Large intestine (tissue), 12 donors: ENCODE results near the gene COX6B2. TPM values are rescaled to one million over a fixed set of nuclear protein-coding genes. Genes with fewer than 3 reads are reported as not detected.
"Not testable (repeated sequence)": the region's sequence is repeated elsewhere in the genome, so short reads cannot be mapped to it uniquely, and the experiment has no call there.

Source experiments
- DNase-seq, 2 donors: peaks; one replicate each; pipeline versions ENCODE4 v3.0.0 to v3.0.0-alpha.2; 2013
- H3K27ac ChIP-seq: one replicate; pipeline ENCODE4 v1.5.1; 2013; ENCODE audit warnings: low read length
- H3K27me3 ChIP-seq: 2 replicates; pipeline ENCODE4 v1.6.1; 2013; ENCODE audit warnings: low read length; ENCODE audit not compliant: control insufficient read depth, insufficient read depth
- H3K36me3 ChIP-seq: 2 replicates; pipeline ENCODE4 v1.6.1; 2013; ENCODE audit warnings: low read length; ENCODE audit not compliant: control insufficient read depth, insufficient read depth
- H3K4me1 ChIP-seq: one replicate; pipeline ENCODE4 v1.6.1; 2013; ENCODE audit warnings: low read length; ENCODE audit not compliant: control insufficient read depth, insufficient read depth
- H3K4me3 ChIP-seq: one replicate; pipeline ENCODE4 v1.5.1; 2013; ENCODE audit warnings: low read length
- H3K9me3 ChIP-seq: one replicate; pipeline ENCODE4 v1.6.1; 2013; ENCODE audit warnings: mild to moderate bottlenecking, low read depth, low read length, moderate library complexity; ENCODE audit not compliant: control insufficient read depth
- WGBS: methylation state at CpG from one replicate; pipeline ENCODE4 v1.1.5; 2013; ENCODE audit warnings: low lambda C conversion rate; ENCODE audit not compliant: insufficient coverage; 5-methylcytosine and 5-hydroxymethylcytosine counted together
- long read RNA-seq, 11 donors: transcript quantifications; one replicate each; lab custom pipeline, GENCODE V29; 2026
- polyA plus RNA-seq: library from polyadenylated mRNA; unstranded; fragments of 120-200 nt; gene quantifications from one replicate; pipeline ENCODE4 v1.2.1, GENCODE V29; 2013

Gene COX6B2, protein sequence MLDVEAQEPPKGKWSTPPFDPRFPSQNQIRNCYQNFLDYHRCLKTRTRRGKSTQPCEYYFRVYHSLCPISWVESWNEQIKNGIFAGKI
- polyA plus RNA-seq = 1.3 TPM
- long read RNA-seq, donor 1 = 0 reads
- long read RNA-seq, donor 2 = 0 reads
- long read RNA-seq, donor 3 = 0 reads
- long read RNA-seq, donor 4 = 0 reads
- long read RNA-seq, donor 5 = 0 reads
- long read RNA-seq, donor 6, partial matches to known transcripts = 0 of 2 reads
- long read RNA-seq, donor 6, other reads (novel, unspliced or antisense) = 0 of 2 reads
- long read RNA-seq, donor 7, partial matches to known transcripts = 0 of 2 reads
- long read RNA-seq, donor 7, other reads (novel, unspliced or antisense) = 0 of 2 reads
- long read RNA-seq, donor 8 = 0 reads
- long read RNA-seq, donor 9 = 0 reads
- long read RNA-seq, donor 10 = 0 reads
- long read RNA-seq, donor 11 = 0 reads

DNA sequence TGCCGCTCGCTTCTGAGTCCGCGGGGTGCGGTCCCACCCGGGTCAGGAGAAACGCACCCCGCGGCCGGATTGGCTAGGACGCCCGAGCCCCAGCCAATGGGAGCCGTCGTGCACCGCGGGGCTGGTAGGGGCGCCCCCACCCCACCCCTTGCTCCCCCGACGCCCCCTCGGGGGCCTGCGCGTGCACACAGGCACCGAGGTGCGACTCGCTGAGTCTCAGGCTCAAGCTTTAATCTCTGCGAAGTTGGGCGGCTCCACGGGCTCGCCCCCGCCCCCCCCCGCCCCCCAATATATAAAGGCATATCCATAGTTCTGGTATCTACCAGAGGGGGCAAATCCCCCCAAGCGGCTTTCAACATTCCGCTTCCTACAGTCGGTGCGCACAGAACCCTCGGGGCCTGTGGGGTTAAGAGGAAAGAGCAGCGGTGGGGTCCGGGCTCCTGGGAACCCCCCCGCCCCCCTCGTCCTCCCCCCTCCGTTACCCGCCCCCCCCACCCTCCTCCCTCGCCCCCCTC lies at the start of gene COX6B2:
TSS of gene COX6B2 (minus strand) at position 22 of the 515 bp plus-strand sequence. CDS start 198 bp downstream, outside the sequence.
- Histone ChIP-seq H3K4me1 (peaks cover 13% of the 10 kb centered on the region), H3K9me3 (no peaks in the 10 kb centered on the region), H3K27me3 (peaks cover 67% of the 10 kb centered on the region), H3K4me3 (peak within 1 kb of the TSS; percentile 37), H3K36me3 (no peaks in the 10 kb centered on the region), H3K27ac (no peak within 1 kb of the TSS)
- DNase-seq = no peak
- WGBS = no CpG with 5 or more reads among the region's 43 CpGs

DNA sequence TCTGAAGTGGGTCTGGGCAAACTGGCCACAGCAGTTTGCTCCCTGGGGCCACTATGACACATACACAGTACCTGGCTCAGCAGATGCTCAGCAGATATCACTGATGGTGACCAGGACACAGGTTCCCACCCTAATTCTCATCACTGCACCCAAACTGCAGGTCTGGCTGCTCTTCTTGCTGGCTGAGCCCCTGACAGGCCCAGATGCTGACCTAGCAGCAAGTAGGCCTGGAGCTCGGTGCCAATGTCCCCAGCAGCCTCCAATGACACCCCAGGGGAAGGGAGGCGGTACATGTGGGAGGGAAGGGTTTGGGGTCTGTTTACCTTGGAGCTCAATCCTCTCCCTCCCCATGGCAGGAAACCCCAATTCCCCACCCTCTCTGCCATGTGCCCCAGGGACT lies 48.0 kb upstream of the COX6B2 start:
- Histone ChIP-seq H3K36me3 (peaks cover 48% of the 10 kb centered on the region), H3K27me3 (no peaks in the 10 kb centered on the region), H3K4me1 (peaks cover 10% of the 10 kb centered on the region), H3K27ac (no peak overlapping the region), H3K4me3 (no peak overlapping the region), H3K9me3 (no peaks in the 10 kb centered on the region)
- WGBS = no CpG with 5 or more reads among the region's 2 CpGs
- no peak for DNase-seq

DNA sequence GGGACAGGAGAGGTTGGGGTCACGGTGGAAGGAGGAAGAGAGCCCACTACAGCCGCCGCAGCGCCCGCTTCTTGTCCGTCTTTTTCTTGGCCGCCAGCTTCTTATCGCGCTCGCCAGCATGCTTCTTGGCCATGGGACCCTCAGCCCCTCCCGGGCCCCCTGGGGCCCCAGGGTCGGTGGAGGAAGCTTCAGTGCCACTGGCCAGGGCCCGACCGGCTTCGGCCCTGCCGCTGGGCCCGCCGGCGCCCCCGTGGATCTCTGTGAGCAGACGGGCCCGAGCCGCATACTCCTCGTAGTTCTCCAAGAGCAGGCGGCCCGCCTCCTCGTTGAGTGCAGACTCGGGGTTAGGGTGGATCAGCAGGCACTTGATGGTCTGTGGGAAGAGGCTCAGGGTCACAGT lies 46.9 kb upstream of the COX6B2 start:
- peaks cover 46% of the 10 kb centered on the region for H3K36me3 ChIP-seq
- WGBS = no CpG with 5 or more reads among the region's 28 CpGs
- H3K27ac ChIP-seq, DNase-seq, H3K4me3 ChIP-seq, H3K27me3 ChIP-seq, H3K9me3 ChIP-seq, H3K4me1 ChIP-seq: not testable (repeated sequence)

DNA sequence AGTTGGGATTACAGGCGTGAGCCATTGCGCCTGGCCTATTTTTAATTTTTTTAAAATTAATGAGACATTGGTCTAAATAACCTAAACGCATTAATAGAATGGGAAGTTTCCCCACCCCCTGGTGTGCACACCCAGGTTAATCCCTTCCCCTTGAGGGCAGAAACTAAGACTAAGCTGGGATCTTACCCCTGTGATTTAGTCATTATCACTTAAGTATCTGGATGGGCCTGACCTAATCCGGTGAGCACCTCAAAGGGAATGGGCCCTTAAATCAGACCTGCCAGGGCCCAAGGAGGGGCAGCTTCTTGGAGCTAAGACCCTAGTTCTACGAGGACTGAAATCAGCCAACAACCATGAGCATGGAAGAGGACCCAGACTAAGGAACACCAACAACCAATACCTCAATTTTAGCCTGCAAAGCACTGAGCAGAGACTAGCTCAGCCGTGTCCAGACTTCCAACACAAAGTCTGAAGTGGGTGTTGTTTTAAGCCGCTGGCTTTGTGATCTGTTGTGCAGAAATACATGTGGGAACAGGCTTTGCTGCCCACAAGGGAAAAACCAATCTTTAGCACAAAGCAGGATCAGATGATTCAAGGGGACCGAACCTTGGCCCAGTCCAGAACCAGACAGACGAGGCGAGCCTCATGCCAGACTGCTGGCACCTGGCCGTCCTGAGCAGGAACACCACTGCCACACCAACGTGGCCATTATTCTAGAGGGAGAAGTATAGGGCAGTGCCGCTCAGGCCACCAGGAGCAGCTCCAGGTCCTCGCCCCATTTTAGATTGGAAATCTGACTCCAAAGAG lies 46.0 kb upstream of the COX6B2 start:
- Histone ChIP-seq H3K27me3 (no peaks in the 10 kb centered on the region), H3K9me3 (no peaks in the 10 kb centered on the region), H3K4me1 (no peaks in the 10 kb centered on the region), H3K4me3 (no peak overlapping the region), H3K27ac (no peak overlapping the region), H3K36me3 (peaks cover 38% of the 10 kb centered on the region)
- no peak for DNase-seq
- no CpG with 5 or more reads among the region's 14 CpGs for WGBS

DNA sequence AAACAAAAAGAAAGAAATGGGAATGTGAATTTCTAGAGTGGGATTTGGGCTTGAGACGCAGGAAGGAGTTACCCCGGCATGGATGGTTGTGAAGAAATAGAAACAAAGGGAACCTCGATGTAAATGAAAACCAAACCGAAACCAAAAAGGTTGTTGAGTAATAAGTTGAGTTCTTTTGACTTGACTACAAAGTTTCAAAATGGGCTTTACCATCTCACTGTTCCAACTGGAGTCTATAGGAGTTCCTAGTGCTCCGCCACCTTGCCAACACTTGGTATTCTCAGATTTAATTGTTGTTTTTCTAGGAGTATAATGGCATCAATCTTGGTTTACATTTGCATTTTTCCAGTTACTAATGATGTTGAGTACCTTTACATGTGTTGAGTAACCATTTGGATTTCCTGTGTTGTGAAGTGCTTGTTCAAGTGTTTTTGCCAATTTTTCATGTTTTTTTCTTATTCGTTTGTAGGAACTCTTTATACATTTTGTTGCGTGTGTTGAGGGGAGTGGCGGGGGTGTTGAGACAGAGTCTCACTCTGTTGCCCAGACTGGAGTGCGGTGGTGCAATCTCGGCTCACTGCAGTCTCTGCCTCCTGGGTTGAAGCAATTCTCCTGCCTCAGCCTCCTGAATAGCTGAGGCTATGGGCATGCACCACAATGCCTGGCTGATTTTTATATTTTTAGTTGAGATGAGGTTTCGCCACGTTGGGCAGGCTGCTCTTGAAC lies 43.8 kb upstream of the COX6B2 start:
- no peak for DNase-seq
- no peaks in the 10 kb centered on the region for H3K4me1 ChIP-seq
- H3K36me3 ChIP-seq = peaks cover 29% of the 10 kb centered on the region
- no peaks in the 10 kb centered on the region for H3K9me3 ChIP-seq
- no peak overlapping the region for H3K27ac ChIP-seq
- no peak overlapping the region for H3K4me3 ChIP-seq
- no peaks in the 10 kb centered on the region for H3K27me3 ChIP-seq
- WGBS = 100% methylated on average over 2 of the region's 12 CpGs

DNA sequence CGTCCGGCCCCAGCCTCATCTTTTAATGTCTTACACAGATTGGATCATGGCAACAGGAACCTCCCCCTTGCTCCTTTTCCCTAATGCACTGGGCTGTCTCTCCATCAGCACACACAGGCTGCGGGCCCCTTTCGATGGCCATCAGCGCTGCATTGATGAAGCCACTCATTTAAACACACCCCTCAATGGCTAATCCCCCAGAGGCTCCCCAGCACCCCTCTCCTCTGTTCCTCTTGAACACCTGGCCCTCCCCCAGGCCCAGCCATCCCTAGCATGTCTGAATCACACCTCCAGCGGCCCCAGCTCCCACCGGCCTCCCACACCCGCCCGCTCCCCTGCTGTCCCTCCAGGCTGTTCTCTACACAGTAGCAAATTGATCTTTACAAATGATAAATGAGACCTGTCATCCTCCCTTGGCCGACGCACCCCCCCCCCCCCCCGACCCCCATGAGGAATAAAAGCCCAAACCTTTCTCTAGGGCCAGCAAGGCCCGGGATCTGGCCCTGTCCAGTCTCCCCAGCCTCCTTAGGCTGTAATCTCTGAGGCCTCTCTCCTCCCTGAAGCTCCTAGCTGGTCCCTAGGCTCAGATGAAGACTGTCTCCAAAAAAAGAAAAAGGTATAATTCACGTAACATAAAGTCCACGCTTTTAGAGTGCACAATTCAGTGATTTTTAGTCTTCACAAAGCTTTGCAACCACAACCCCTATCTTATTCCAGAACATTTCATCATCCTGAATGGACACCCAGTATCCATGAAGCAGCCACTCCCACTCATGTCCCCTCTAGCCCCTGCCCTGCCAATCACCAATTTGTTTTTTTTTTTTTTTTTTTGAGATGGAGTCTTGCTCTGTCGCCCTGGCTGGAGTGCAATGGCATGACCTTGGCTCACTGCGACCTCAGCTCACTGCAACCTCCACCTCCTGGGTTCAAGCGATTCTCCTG lies 38.6 kb upstream of the COX6B2 start:
- no peak overlapping the region for H3K4me3 ChIP-seq
- no CpG with 5 or more reads among the region's 18 CpGs for WGBS
- no peaks in the 10 kb centered on the region for H3K9me3 ChIP-seq
- peaks cover 38% of the 10 kb centered on the region for H3K36me3 ChIP-seq
- H3K27me3 ChIP-seq = no peaks in the 10 kb centered on the region
- peaks cover 4% of the 10 kb centered on the region for H3K4me1 ChIP-seq
- no peak overlapping the region for H3K27ac ChIP-seq
- no peak for DNase-seq

DNA sequence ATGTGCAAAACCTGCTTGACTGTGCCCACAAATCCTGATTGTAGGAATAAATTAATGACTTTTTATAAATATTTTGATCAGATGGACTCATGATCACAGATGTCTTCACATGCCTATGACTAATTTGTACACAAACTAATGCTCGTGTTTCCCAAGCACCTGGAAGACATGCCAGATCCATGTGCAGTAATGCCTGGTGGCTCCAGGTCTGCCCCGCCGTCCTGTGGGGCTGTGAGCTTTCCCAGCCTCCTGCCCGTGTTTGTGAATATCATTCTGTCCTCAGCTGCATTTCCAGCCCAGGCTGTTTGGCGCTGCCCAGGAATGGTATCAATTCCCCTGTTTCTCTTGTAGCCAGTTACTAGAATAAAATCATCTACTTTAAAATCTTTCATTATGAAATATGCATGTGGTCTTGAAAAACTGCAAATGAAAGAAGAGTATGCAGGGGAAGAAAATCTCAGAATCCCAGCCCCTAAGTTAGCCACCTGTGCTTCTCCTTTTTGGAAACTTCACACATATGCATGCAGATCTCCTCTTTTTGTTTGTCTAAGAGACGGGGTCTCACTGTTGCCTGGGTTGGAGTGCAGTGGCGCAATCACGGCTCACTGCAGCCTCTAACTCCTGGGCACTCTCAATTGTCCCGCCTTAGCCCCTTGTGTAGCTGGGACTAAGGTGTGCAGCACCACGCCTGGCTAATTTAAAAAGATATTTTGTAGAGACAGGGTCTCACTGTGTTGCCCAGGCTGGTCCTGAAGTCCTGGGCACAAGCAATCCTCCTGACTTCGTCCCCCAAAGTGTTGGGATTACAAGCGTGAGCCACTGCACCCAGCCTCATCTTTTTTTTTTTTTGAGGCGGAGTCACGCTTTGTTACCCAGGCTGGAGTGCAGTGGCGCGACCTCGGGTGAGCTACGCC lies 37.4 kb upstream of the COX6B2 start:
- no peaks in the 10 kb centered on the region for H3K9me3 ChIP-seq
- H3K27ac ChIP-seq = no peak overlapping the region
- H3K4me1 ChIP-seq = peaks cover 15% of the 10 kb centered on the region
- no peak overlapping the region for H3K4me3 ChIP-seq
- H3K36me3 ChIP-seq = peaks cover 49% of the 10 kb centered on the region
- H3K27me3 ChIP-seq = no peaks in the 10 kb centered on the region
- no CpG with 5 or more reads among the region's 18 CpGs for WGBS
- DNase-seq = no peak

DNA sequence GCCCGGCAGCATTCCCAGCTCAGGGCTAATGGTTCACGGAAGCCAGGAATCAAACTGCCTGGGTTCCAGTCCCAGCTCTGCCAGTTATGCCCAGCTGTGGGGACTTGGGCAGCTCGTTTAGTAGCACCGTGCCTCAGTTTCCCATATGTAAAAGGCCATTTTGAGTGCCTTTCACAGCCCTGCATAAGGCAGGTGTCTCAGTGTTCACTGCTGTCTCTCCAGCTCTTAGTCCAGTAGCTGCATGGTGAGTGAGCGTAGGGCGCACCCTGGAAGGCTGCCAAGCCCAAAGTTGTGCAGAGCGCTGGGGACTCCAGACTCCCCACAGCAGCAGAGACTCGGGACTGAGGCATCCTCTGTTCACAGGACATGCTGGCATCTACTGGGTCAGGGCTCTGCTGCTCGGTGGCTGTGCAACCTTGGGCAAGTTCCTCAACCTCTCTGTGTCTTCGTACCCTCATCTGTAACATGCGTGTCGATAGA lies 36.7 kb upstream of the COX6B2 start:
- peaks cover 49% of the 10 kb centered on the region for H3K36me3 ChIP-seq
- no peaks in the 10 kb centered on the region for H3K27me3 ChIP-seq
- H3K4me1 ChIP-seq = peaks cover 16% of the 10 kb centered on the region
- H3K27ac ChIP-seq = no peak overlapping the region
- no peak for DNase-seq
- H3K9me3 ChIP-seq = no peaks in the 10 kb centered on the region
- WGBS = no CpG with 5 or more reads among the region's 12 CpGs
- H3K4me3 ChIP-seq = no peak overlapping the region

DNA sequence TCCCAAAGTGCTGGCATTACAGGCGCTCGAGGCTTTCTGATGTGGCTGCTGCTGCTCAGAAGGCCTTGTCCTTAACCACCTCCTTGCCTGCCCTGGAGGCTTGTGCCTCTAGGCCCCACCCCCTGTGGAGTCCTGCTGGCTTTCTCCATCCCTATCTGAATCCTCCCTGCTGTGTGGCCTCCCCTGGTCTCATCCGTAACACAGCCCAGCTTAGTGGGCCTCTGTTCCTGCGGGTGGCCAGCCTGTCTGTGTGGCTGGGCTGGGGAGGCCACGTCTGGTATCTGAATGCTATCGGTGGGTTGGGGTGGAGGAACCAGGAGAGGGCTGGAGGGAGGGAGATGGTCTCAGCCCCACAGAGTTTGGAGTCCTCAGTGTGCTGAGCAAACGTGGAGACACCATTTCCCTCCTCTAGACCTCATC lies 36.0 kb upstream of the COX6B2 start:
- peaks cover 16% of the 10 kb centered on the region for H3K4me1 ChIP-seq
- no peak for DNase-seq
- no peak overlapping the region for H3K4me3 ChIP-seq
- WGBS = no CpG with 5 or more reads among the region's 7 CpGs
- H3K36me3 ChIP-seq = peaks cover 49% of the 10 kb centered on the region
- H3K27ac ChIP-seq = no peak overlapping the region
- H3K9me3 ChIP-seq = no peaks in the 10 kb centered on the region
- H3K27me3 ChIP-seq = no peaks in the 10 kb centered on the region
